NCI-H2107 treated with DMSO at 0.1 percent for 48 hours (cell line): ENCODE measurements around the gene MTREX.

Experiments
- DNase-seq: peaks from one replicate; lab custom pipeline; 2025; ENCODE audit not compliant: unreplicated experiment; lab: John Stamatoyannopoulos, UW

The MTREX gene

DNA sequence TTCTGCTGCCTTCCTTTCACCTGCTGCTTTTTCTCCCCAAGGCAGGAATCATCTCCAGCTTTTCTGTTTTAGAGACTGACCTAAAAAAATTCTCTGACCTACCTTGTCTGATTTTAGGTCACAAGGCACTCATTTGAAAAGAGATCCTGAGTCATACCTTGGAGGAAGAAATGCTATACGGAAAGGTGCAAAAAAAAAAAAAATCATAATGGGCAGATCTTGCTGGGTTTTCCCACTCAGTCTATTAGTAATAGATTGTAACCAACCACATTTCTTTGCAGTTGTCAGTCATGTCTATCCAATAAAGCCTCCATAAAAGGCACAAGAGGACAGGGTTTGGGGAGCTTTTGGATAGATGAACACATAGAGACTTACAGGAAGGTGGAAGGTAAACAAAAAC is 70.0 kb downstream of the MTREX start:
- DNase-seq, result no peak

DNA sequence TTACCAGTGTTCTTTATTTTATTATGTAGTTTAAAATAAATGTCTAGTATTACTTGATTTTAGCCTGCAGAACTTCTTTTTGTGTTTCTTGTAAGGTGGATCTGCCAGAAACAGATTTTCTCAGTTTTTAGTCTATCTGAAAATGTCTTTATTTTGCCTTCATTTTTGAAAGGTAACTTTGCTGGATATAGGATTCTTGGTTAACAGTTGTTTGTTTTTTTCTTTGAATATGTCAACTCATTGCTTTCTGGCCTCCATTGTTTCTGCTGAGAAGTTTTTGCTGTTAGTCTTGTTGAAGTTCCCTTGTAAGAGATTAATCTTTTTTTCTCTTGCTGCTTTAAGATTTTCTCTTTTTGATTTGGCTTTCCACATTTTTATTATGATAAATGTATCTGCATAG is 75.5 kb downstream of the MTREX start:
- no peak for DNase-seq

DNA sequence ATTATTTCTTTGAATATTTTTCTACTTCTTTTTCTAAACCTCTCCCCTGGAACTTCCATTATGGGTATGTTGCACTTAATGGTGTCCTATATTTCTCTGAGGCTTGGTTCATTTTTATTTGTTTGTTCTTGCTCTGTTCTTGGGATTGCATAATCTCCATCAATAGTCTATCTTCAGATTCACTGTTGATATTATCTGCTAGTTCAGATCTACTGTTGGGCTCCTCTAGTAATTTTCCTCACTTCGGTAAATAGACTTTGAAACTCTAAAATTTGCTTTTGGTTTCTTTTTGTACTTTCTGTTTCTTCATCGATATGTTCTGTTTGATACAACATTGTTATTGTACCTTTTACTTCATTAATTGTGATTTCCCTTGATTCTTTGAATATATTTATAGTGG is 76.3 kb downstream of the MTREX start:
- DNase-seq, result no peak

DNA sequence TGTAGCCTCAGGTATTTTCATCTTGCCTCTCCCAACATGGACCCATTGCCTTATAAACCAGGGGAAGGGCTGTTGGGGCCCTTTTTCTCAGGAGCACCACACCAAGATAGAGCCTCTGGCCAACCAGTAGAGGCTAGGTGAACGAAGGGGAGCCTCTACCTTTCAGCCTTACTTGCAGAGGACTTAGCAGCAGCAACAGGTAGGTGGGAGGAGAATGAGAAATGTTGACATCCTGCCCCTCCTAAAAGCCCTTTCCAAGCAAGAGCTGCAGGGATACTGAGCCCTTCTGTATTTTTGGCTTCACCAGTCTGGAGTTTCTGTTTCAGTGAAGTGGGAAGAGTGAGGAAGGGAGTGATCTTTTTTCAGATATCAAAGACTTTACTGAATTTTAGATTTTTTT is 77.4 kb downstream of the MTREX start:
- DNase-seq, result no peak

DNA sequence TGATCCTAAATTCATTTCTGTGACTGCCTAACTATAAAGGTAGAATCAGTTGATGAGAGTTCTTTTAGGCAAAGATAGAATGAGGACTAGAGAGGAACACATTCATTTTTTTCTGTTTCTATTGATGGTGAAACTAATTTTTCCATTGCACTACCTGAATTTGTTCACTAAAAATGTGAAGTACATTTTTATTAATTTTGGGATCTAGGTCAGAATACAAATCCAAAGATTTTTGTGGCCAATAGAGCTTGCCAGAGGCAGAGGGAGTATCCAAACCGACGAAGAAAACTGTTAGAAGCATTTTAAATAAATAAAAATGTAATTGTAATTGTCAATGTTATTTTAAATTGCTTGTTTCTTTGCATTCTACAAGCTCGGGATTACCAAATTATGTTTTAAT is 78.1 kb downstream of the MTREX start:
- no peak for DNase-seq

DNA sequence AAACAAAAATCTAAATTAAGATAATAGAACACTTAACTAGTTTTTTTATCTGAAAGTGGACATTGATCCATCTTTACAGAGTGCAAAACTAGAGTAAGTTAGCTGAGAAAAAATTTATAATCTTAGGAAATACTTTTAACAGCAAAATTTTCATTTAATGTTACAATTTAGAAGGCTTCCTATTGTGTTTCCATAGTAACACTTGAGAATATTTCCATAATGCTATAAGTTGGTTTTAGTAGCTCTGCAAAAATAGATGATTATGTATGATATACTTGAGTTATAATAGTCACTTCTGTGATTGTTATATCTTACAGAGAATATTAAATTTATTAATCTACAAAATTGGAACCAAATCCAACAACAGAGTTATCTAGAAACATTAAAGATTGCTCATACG is 78.6 kb downstream of the MTREX start:
- DNase-seq, result no peak

DNA sequence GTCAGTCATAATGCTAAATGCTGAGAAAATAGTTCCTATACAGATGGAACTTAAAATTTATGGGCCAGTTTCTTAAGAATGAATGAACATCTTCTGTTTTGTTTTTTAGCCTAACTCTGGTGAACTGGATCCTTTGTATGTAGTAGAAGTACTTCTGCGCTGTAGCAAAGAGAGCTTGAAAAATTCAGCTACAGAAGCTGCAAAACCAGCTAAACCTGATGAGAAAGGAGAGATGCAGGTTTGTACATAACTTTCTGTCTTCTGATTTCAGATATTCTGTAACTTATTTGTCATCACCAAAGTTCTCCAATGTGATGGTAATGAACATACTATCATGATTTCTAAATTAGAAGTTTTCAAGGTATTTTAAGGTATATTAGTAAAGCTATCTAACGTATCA is 80.1 kb downstream of the MTREX start:
- DNase-seq, result no peak

DNA sequence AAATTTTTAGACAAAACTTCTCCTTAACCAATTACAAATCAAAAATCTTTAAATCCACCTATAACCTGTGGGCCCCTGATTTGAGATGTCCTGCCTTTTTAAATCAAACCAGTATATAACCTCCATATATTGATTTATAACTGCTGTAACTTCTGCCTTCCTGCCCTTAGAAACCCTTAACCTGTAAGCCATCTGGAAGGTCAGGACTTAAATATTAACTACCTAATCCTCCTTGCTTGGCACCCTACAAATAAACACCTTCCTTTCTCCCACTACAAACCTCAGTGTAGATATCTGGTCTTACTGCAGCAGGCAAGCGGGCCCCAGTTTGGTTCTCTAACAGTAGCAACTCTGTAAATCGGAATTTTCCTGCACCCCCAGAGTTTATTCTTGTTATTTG is 83.9 kb downstream of the MTREX start:
- DNase-seq, result no peak

DNA sequence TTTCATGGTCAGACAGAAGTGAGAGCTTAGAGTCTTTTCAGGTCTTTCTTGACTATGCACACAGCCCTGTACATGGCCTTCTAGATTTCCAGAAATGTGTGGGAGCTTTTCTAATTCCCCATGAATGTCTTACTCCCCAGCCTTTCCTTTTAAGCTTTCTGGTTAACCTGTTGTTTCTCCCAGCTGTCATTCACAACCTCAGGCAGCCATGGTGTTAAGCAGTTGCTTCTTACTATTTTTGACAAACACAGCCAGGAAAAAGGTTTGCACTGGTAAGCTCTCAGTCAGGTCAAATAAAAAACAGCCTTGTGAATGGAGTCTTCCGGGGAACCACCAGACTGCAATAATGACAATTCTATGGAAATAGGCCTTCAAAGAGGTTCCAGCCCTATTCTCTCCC is 84.9 kb downstream of the MTREX start:
- DNase-seq, result no peak

DNA sequence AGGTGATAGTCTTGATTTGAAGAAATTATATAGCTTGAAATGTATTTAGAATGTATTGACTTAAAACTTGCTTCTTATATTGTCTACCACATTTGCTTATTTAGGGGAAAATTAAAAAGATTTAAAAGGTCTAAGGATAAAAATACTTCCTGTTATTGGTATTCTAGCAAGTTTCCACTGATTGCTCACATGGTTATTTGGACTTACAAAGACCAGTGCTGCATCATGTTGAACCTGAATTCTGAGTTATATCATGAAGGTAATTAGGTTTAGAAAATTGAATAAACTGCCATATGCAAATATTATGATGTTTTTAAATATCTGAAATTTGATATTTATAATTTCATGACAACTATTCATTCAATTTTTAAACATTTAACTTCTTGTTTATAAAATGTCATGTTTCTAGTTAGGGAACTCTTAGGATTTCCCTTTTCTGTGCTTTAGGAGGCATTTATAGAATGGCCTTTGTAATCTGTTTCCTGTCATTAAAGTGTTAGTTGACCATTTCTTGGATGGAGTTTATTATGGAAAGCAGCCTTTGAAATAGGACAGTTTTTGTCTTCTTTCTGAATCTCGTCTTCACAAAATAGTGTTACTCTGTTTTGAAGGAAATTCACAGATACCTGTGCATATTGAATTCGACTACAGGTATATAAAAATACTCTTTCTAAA is 85.8 kb downstream of the MTREX start:
- no peak for DNase-seq

DNA sequence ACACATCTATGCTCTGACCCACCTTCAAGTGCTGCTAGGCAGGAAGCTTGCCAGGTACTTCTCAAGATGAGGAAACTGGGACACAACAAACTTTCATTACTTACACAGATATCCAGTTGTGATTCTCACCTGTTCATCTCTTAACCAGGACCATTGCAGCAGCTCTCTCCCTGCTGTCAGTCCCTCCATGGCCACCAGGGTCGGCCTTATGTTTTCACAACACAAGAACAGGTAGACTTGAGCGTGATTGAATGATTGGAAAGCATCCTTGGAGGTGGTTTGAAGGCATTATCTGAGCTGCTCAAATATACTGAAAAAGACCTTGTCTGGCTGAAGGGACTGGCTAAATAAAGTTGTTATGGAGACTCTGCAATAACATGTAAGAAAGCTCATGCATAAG is 94.4 kb downstream of the MTREX start:
- DNase-seq, result no peak

DNA sequence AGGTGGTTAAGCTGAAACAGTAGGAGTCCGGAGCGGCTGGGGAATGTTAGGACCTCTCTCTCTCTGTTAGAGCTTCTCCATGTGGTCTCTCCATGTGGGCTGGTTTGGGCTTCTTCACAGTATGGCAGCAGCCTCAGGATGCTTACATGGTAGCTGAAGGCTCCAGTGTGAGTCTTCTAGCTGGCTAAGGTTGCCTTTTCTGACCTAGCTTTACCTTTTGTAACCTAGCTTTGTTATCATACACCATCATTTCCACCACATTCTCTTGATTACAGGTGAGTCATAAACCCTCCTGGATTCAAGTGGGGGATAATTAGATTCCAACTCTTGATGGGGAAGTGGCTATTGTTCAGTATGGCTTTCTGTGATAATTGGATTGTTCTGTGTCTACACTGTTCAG is 98.5 kb downstream of the MTREX start:
- DNase-seq, result peak; percentile 18

DNA sequence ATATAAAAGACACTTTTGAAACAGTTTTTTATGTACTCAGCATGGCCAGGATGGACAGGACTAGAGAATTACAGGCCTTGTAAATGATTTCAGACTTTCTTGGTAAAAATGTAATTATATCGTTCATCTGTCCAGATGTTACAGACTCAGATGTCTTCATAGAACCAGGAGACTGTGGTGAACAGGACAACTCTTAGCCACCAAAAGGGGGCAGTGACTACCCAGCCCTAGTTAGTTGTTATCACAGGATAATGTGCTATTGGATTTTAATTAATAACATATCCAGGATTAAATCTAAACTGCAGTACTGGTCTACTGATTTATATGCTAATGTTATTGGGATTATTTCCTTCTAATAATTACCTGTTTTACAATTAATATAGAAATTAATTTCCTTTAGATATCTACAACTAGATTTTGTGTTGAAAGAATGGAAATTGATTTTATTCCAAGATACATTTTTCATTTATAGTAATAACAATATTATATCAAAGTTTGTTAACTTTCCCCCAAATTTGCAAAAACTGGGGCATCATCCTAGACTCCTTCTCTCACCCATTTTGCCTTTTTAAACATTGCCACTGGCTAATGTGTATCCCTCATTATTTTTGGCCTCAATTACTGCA is 99.4 kb downstream of the MTREX start:
- no peak for DNase-seq

DNA sequence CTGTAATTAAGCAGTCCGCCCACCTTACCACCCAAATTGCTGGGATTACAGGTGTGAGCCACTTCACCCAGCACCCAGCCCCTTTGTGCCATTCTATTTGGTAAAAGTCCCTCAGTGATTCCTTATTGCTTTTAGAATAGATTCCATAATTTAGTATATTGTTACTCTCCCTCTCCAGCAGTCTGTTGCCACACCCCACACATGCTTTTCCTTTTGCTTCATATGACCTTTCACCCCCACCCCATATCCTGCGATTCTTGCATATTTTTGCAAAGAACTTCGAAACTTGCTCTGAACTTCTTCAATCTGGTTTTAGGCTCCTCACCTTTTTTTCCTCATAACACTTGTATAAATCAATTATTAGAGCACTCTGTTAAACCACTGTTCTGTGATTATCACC is 100.2 kb downstream of the MTREX start:
- no peak for DNase-seq

DNA sequence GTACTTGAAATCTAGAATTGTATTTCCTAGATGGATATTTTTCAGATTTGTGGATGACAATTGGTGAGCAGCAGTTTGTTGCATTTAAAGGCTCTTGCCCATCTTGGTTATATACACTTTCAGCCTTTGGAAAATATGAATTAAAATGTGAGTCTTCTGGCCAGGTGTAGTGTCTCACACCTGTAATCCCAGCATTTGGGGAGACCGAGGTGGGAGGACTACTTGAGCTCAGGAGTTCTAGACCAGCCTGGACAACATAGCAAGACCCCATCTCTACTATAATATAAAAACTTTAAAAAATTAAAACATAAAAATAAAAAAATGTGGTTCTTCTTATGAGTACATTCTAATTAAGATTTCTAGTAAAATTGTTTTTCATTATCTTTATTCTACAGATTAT is 102.0 kb downstream of the MTREX start:
- DNase-seq, result no peak

DNA sequence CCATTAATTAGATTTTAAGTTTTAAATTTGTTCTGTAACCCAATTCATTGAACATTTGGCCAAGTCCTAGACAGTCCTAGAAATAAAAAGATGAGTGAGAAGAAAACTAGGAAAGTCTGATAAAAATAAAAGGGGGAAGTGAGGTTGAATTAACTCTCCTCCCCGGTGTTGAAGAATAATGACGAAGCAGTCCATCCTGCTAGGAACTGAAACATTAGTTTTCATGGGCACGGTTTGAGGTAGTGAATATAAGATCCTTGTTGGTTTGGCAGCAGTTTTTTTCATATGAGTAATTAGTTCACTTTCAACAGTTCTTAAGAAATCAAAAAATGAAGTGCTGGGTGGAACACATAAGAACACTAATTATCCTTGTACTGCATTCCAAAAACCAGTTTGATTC is 103.1 kb downstream of the MTREX start:
- DNase-seq, result no peak

DNA sequence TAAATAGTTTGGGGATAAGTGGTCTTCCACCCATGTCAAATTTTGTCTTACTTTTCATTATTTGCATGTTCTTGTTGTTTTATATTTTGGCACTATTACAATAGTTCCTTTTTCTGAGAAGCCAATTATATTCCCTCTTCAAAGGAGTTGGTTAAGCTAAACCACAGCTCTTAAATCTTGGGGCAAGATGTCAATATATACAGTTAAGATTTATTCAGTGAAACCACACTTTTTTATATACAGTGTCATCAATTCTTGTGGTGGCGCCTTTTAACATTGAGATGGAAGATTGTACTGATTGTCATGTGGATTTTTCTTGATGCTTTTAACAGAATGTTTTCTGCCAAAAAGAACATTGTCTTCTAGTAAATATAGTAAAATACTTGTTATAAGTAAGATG is 104.1 kb downstream of the MTREX start:
- DNase-seq, result no peak

DNA sequence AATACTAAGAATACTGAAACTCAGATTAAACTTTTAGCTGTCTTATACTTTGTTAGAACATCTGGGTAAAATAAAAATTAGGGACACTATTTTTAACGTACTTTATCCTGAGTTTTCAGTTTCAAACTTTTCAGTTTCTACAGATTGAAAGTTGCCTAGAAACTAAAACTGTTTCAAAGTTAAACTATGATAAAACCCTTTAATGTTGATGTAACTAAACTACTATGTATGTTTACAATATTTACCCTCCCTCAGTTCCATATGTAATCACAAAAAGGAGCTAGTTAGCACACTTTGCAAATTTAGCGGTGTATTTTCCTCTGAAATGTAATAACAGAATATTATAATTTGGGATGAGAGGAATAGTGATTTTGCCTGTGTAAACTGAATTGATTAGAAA is 105.9 kb downstream of the MTREX start:
- DNase-seq, result no peak

DNA sequence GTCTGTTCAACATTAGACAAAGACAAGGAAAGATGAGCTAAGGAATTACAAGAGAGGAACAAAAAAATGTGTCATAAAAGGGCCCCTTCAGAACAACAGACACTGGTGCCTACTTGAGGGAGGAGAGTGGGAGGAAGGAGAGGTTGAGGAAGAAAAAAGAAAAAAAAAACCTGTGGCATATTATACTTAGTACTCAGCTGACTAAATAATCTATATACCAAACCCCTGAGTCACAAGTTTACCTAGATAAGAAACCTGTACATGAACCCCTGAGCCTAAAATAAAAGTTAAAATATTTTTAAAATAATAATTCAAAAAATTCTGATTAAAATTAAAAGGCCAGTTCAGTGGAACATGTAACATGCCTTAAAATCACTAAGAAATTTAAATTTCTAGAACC is 107.3 kb downstream of the MTREX start:
- no peak for DNase-seq

DNA sequence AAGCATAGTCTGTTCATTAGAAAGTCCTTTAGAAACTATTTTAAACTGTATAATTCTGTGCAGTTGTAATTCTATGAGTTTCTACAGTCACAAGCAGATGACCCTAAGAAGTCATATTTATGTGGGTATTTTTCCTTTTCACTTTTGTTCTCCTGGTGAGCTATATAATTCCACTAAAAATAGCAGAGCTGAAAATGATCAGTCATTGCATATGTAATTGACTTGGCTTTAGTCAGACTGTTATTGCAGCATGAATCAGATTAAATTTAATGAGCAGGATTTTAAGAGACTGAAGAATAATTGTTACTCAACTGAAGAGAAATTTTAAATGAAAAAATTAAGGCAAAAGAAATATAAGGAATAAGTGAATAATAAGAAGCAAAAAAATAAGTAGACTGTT is 108.5 kb downstream of the MTREX start:
- no peak for DNase-seq

DNA sequence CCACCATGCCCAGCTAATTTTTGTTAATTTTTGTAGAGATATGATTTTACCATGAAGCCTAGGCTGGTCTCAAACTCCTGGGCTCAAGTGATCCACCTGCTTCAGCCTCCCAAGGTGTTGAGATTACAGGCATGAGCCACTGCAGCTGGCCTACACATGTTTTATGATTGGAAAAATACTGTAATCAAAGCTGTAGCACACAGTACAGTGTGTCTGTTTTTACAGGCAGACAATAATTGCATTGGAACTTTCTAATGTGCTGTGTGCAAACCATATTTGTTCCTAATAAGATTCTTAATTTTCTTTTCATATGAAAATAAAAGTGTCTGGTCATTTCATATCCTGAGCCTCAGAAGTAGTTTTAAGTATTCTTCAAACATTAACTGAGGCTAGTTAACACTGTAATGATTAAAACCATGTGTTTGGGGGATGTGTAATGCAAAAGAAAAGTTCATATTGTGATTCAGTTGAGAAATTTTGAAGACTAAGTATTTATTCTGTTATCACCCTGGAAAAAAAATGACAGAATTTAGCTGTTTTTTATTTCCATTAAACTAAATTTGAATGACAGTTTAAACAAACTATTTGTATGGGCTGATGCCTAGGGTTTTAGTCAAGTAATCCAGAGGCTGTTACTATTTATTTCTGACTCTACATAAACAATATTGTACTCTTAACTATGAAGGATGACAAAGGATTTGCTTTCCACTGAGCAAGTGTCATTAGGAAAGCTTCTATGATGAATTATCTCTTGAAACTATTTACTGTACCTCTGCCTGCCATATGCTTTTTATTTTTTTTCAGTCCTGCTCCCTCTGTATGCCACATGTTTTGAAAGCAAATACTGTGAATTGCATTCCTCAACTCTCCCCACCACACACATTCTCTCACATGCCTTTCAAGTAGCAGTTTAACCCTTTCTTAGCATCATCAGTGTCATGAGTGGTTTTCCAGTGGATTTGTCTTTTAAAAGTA is 111.5 kb downstream of the MTREX start:
- no peak for DNase-seq

DNA sequence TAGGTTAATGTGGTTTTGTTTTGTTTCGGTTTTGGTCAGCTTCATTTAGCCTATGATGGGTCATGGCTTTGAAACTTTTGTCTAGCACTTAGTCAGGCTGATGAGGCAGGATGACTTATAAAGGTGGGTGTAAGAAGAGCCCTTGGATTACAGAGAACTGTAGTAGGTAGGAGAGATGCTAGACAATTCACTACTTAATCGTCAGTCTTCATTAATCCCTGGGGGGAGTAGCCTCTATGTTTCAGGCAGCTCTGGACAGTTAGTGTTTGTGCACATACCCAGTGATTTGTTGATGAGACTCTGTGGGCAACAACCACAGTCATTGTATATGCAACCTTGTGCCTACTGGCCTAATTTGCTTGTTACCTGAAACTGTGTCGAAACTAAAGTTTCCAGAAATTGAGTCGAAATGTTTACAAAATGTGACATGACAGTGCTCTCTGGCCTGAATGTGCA is 113.3 kb downstream of the MTREX start:
- no peak for DNase-seq
